Activated naive CD8-positive, alpha-beta T cell treated with anti-CD3 and anti-CD28 coated beads, Interleukin-2, amount 50 U/mL, for 16 hours (primary cell): ENCODE measurements around the gene CTCFL.
"Not testable (repeated sequence)": the region's sequence is repeated elsewhere in the genome, so short reads cannot be mapped to it uniquely, and the experiment has no call there.

Source experiments
- DNase-seq: peaks from one replicate; pipeline ENCODE4 v3.0.0-alpha.2; 2020; ENCODE audit warnings: low read depth, low spot score

CTCFL gene

GRCh38 chr20:57536120-57536708, 11.3 kb upstream of the CTCFL start:
- DNase-seq, result no peak

DNA sequence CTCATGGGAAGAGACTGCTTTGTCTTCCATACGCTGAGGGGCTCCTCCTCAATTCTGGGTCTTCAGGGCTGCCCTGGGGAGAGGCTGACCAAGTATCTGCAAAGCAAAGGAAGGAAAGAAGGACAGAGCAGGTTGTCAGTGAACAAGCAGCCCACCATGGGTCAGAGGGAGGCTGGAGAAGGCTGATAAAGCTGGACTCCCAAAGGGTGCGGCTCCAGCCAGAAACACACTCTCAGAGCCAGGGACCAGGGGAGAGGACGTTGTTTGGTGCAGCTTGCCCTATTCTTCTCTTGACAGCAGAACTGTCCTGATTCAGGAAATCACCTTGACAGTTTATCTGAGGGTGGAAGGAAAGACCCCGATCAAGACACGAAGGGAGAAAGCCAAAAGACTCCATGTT, 10.4 kb upstream of the CTCFL start:
- no peak for DNase-seq

GRCh38 chr20:57532104-57532503, 7.2 kb upstream of the CTCFL start:
- no peak for DNase-seq

- no peak for DNase-seq
These were observed 5.5 kb upstream of the CTCFL start for GRCh38 chr20:57530327-57530981.

DNA sequence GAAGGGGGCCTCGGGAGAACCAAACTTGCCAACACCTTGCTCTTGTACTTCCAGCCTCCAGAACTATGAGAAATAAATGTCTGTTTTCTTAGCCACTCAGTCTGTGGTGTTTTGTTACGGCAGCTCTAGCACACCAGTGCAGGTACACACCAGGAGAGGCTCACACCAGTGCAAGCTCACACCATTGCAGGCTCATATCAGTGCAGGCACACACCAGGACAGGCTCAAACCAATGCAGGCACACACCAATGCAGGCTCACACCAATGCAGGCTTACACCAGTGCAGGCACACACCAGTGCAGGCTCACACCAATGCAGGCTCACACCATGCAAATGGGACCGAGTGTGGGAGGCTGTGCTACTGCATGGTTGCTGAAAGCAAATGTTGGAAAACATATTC, 4.9 kb upstream of the CTCFL start:
- DNase-seq, result no peak

DNA sequence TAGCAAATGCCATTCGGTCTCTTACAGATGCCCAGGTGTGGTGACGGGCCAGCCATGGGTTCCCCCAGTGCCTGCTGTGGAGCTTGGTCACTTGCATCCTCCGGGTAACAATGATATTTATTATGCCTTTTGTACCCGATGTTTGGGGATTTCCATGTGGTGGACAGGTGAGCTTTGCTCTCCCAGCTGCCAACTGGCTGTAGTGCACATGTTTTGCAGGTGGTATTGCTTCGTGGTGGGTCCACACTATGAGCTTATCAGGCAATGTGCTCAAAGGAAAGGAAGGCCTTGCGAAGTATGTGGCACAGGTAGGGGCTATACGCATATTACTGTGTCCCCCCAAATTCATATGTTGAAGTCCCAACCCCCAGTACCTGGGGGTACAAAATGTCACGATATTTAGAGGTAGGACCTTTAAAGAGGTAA, 4.2 kb upstream of the CTCFL start:
- DNase-seq, result no peak

DNA sequence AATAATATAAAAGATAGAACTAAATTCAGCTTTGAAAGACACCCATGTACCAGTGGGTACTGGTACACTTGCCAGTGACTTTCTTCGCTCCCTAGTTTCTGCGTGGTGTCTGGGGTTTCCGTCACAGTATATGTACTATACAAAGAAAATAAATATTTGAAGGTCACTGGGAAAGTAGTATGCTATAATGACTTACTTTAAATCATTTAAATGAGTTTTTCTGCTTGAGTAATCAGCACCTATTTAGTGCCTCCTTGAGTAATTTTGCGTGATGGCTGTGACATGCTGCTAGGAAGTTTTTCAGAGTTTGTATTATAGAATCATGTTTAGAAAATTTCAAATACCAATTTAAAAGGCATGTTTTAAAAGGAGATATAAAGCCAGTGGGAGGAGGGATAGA, 3.2 kb upstream of the CTCFL start:
- no peak for DNase-seq

DNA sequence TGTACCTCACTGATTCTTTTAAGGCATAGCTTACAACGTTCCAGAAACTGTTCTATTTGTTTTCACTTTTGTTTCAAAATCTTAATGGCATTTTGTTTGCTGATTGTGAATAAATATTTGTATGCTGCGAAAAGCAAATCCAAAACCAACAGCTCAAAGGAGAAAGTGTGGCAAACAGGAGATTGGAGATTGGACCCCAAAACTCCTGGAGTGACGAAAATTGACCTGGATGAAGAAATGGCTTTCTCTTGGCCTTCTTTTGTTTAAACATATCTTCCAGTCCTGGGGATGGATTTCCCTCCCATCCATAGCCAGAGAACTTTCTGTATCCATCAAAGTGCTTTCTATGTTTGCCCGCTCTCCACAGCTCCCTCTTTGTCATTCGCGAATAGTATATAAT, 2.8 kb upstream of the CTCFL start:
- DNase-seq, result no peak

DNA sequence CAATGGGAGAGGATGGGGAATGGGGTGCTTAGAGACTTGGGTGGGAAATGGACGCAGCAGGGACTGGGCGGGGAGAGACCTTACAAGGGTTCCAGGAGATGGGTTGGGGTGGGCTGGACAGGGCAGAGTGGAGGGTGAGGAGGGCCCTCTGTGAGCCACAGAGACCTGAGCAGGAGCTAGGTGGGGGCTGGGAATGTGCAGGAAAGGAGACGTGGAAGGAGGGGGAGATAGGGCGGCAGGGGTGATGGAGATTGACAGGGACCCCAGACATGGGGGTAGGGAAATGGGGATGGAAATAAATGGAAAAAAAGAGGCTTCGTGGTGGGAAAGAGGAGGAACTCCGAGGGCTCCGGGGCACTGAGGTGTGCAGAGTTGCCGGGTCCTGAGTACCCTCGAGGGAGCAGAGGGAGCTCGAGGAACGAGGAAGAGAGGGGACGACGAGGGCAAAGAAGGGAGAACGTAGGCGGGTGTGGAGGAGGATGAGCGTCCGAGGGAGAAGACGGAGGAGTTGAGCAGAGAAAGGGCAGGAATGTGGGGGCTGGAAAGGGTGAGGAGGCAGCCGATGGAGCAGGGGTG, 2.0 kb upstream of the CTCFL start:
- no peak for DNase-seq

- no peak for DNase-seq
These were observed 1.3 kb upstream of the CTCFL start for GRCh38 chr20:57526087-57526884.

DNA sequence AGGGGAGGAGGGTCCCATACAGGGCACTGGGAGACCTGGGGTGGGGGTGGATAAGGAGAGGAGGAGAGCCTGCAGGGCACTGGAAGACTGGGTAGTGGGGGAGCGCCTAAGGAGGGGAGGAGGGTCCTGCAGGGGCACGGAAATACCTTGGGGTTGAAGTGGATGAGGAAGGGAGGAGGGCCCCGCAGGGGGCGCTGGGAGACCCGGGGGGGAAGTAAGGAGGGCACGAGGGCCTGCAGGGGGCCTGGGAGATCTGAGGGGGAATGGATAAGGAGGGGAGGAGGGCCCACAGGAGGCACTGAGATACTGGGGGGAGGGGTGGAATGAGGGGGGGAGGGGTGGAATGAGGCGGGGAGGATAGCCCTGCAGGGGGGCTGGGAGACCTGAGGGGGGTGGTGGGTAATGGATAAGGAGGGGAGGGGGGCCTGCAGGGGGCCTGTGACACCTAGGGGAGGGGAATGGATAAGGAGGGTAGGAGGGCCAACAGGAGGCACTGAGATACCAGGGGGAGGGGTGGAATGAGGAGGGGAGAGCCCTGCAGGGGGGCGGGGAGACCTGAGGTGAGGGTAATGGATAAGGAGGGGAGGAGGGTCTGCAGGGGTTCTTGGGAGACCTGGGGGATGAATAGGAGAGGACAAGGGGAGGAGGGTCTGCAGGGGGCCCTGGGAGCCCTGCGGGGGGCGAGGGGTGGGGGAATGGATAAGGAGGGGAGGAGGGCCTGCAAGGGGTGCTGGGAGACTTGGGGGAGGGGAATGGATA, 567 bp upstream of the CTCFL start:
- DNase-seq, result no peak

- no peak for DNase-seq
These were observed 1.2 kb downstream of the CTCFL start for GRCh38 chr20:57523782-57524181.

- no peak for DNase-seq
These were observed 2.4 kb downstream of the CTCFL start for GRCh38 chr20:57522380-57523140.

DNA sequence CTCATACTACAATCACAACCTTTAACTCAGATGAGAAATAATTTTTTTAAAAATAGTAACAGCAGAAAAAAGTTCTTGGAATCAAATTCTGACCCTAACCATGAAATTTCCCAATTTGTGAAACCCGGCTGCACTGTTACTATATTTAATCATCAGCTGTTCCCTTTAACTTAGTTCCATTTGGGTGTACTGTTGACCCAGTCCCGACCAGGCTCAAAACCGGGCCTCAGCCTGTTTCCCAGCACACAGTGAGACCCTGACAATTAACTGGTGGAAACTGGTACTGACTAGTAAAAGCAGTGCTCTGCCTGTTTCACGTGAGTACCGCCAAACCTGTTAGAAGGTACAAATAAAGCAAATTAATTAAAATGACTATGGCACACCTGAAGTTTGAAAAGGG, 7.0 kb downstream of the CTCFL start:
- DNase-seq, result no peak

- no peak for DNase-seq
These were observed 10.6 kb downstream of the CTCFL start for GRCh38 chr20:57514273-57514751.

DNA sequence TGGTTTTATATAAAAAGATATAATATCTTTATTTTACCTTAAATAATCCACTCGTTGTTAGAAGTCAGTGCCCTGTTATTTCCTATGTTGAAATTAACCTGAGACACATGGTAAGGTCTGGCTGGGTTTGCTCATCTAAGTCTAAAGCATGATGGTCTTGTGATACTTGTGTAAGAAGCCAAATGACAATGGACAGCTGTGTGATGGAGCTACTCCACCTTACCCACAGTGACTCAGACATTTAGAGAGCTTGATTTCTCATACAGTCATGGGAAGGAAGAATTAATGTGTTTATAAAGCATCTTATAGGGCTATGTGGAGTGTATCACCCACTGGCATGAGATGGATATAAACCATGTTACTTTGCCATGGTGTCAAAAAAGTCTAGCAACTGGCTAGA, 11.7 kb downstream of the CTCFL start:
- DNase-seq, result no peak

DNA sequence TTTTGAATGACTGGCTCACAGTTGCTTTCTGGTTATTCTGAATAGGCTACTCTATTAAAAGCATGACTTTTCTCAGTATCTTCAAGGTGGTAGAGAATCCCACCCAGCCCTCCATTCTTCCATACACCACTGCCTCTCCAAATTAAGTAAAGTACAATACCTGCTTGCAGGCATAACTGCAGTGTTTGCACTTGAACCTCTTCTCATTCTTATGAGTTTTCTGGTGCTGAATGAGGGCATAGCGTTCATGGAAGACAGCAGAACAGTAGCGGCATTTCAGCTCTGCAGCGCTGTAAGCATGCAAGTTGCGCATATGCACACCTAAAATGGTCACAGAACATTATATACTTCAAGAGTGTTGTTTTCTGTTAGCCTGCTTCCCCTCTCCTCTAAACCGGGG, 12.5 kb downstream of the CTCFL start:
- DNase-seq, result no peak

DNA sequence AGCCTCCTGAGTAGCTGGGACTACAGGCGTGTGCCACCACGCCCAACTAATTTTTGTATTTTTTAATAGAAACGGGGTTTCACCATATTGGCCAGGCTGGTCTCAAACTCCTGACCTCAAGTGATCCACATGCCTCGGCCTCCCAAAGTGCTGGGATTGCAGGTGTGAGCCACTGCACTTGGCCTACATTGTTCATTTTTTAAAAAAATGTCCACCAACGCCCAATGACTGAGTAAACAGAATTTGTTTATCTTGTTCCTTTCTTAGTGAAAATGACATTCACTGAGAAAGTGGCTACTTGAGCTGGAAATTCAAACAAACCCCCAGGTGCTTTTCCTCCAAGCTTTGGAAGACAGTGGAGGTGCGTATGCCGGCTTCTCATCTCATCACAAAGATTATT, 13.2 kb downstream of the CTCFL start:
- DNase-seq, result not testable (repeated sequence)

DNA sequence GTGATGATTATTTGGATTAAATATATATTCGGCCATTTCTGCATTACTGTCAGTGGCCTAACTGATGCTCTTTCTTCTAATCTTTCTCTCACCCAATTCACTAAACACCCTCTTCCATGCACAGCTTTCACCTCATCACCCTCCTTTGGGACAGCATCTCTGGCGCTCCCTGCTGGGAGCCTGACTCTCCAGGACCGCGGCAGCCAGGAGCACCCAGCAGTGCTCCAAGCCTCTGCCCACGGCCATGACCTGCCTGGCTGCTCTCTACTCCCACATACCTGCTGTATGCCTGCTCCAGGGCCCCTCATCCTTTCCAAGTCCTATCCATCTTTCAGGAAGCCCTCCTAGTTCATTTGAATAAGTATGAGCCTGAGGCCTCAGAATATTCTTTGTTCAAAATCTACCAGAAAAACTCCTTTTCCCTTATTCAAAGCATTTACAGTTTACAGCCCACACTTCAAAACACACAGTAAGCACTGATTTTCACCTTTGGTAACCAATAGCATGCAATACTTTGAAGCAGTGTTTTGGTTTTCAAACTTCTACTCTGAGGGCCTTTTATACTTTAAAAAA, 15.2 kb downstream of the CTCFL start:
- no peak for DNase-seq

DNA sequence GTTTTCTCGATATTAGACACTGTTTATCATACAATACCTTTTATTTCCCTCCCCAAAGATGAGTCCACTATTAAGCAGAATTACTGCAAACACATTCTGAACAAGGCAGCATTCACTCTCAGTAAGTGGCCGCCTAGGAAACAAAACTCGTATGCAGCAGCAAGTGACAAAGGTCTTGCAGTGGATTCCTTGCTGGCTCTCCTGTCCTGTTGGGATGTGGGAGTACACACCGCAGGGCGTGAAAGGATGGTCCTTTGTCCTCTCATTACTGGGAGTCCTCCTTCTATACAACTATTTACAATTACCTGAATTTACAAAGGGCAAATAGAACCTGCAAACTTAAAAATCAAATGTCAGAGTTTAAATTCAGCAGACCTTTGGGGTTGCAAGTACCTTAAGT, 16.1 kb downstream of the CTCFL start:
- DNase-seq, result no peak

DNA sequence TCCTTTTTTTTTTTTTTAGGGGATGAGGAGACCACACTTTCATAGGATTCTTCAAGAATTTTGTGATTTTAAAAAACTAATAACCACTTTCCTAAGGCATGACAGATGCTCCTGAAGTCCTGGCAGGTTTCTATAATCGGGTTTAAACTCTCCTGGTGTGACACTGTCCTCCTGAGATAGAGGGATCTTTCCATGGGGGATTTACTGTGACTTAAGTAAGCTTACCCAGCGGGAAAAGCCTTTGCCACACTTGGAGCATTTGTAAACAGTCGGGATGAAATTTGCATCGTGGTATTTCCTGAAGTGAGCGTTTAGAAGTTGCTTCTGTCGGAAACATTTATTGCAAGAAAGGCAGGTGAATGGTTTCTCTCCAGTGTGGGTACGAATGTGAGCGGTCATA, 16.6 kb downstream of the CTCFL start:
- no peak for DNase-seq
